Endothelial cell of umbilical vein (primary cell): ENCODE results near the gene CASKIN2.

Experiments used
- CTCF ChIP-seq, 2 donors: IDR thresholded peaks; 1 replicate in 1 of 2; 2 replicates in 1 of 2; pipeline ENCODE4 v1.5.1; 2011; ENCODE audit warnings: low read length in 2 of 2, mild to moderate bottlenecking in 2 of 2, moderate library complexity in 2 of 2, control low read depth in 1 of 2, inconsistent platforms in 1 of 2, low read depth in 1 of 2; ENCODE audit not compliant: insufficient read depth in 1 of 2; ENCODE audit errors: extremely low read depth in 1 of 2
- EZH2 ChIP-seq: IDR thresholded peaks from 2 replicates; pipeline ENCODE4 v1.6.1; 2012; ENCODE audit warnings: borderline replicate concordance, low read depth, mild to moderate bottlenecking, moderate library complexity, low read length, inconsistent platforms; ENCODE audit not compliant: severe bottlenecking
- JUN ChIP-seq: IDR thresholded peaks from 2 replicates; pipeline ENCODE4 v1.6.1; 2011; ENCODE audit warnings: borderline replicate concordance, low read depth; ENCODE audit not compliant: insufficient read length, insufficient read depth
- MYC ChIP-seq: IDR thresholded peaks from one replicate; pipeline ENCODE4 v1.6.1; 2011; ENCODE audit warnings: mild to moderate bottlenecking, low read depth, low read length
- POLR2A ChIP-seq: IDR thresholded peaks from 2 replicates; pipeline ENCODE4 v1.6.1; 2012; ENCODE audit warnings: low read depth, mild to moderate bottlenecking, control low read depth, low read length
- POLR2AphosphoS5 ChIP-seq: IDR thresholded peaks from 2 replicates; pipeline ENCODE4 v1.6.1; 2012; ENCODE audit warnings: low read depth, mild to moderate bottlenecking, control low read depth, low read length, moderate library complexity; ENCODE audit not compliant: insufficient read depth

- TF ChIP-seq CTCF (IDR thresholded peaks at IDR 0.05; ENCODE audit: extremely low read depth in 1 of 2, insufficient read depth in 1 of 2, low read depth in 1 of 2, low read length in 2 of 2) (no peak), POLR2A (no peak), EZH2 (no peak), JUN (no peak), MYC (no peak), POLR2AphosphoS5 (no peak)
Measured at GRCh38 chr17:75459590-75460267, 55.6 kb downstream of the CASKIN2 start.
